ENCODE data around the gene TMEM127.
"Not testable (repeated sequence)": the region's sequence is repeated elsewhere in the genome, so short reads cannot be mapped to it uniquely, and the experiment has no call there.

The TMEM127 gene

GRCh38 chr2:96240341-96241038 lies 25.3 kb downstream of the TMEM127 start:
- Histone ChIP-seq H3K36me3 (ENCODE audit: control insufficient read depth, insufficient read depth, low read length) (no peaks in the 10 kb centered on the region), H3K4me3 (ENCODE audit: low read depth, low read length) (no peak overlapping the region), H3K9ac (ENCODE audit: low read length) (no peak overlapping the region), H3K27me3 (ENCODE audit: control insufficient read depth, insufficient read depth, low read length) (no peaks in the 10 kb centered on the region), H3K4me1 (ENCODE audit: control insufficient read depth, insufficient read depth, low read length) (no peaks in the 10 kb centered on the region), H3K27ac (ENCODE audit: low read depth, low read length) (no peak overlapping the region), H3K9me3 (ENCODE audit: control insufficient read depth, insufficient read depth, low read depth, low read length) (no peaks in the 10 kb centered on the region)

GRCh38 chr2:96239745-96240264 lies 26.0 kb downstream of the TMEM127 start:
- Histone ChIP-seq H3K27me3 (ENCODE audit: control insufficient read depth, insufficient read depth, low read length) (no peaks in the 10 kb centered on the region), H3K9me3 (ENCODE audit: control insufficient read depth, insufficient read depth, low read depth, low read length) (no peaks in the 10 kb centered on the region), H3K9ac (ENCODE audit: low read length) (no peak overlapping the region), H3K4me1 (ENCODE audit: control insufficient read depth, insufficient read depth, low read length) (no peaks in the 10 kb centered on the region), H3K36me3 (ENCODE audit: control insufficient read depth, insufficient read depth, low read length) (no peaks in the 10 kb centered on the region), H3K27ac (ENCODE audit: low read depth, low read length) (no peak overlapping the region), H3K4me3 (ENCODE audit: low read depth, low read length) (no peak overlapping the region)

GRCh38 chr2:96239091-96239490 lies 26.7 kb downstream of the TMEM127 start:
- Histone ChIP-seq H3K36me3 (ENCODE audit: control insufficient read depth, insufficient read depth, low read length) (no peaks in the 10 kb centered on the region), H3K9me3 (ENCODE audit: control insufficient read depth, insufficient read depth, low read depth, low read length) (no peaks in the 10 kb centered on the region), H3K27ac (ENCODE audit: low read depth, low read length) (no peak overlapping the region), H3K4me3 (ENCODE audit: low read depth, low read length) (no peak overlapping the region), H3K4me1 (ENCODE audit: control insufficient read depth, insufficient read depth, low read length) (no peaks in the 10 kb centered on the region), H3K27me3 (ENCODE audit: control insufficient read depth, insufficient read depth, low read length) (no peaks in the 10 kb centered on the region), H3K9ac (ENCODE audit: low read length) (no peak overlapping the region)

- Histone ChIP-seq H3K36me3 (ENCODE audit: control insufficient read depth, insufficient read depth, low read length) (no peaks in the 10 kb centered on the region), H3K27me3 (ENCODE audit: control insufficient read depth, insufficient read depth, low read length) (no peaks in the 10 kb centered on the region), H3K9ac (ENCODE audit: low read length) (no peak overlapping the region), H3K27ac (ENCODE audit: low read depth, low read length) (no peak overlapping the region), H3K9me3 (ENCODE audit: control insufficient read depth, insufficient read depth, low read depth, low read length) (no peaks in the 10 kb centered on the region), H3K4me3 (ENCODE audit: low read depth, low read length) (no peak overlapping the region), H3K4me1 (ENCODE audit: control insufficient read depth, insufficient read depth, low read length) (no peaks in the 10 kb centered on the region)
Measured at GRCh38 chr2:96238266-96238665, 27.5 kb downstream of the TMEM127 start.

GRCh38 chr2:96236882-96237281 lies 28.9 kb downstream of the TMEM127 start:
- no peaks in the 10 kb centered on the region for H3K36me3 ChIP-seq (ENCODE audit: control insufficient read depth, insufficient read depth, low read length)
- H3K4me3 ChIP-seq (ENCODE audit: low read depth, low read length): no peak overlapping the region
- H3K27ac ChIP-seq (ENCODE audit: low read depth, low read length): no peak overlapping the region
- H3K4me1 ChIP-seq (ENCODE audit: control insufficient read depth, insufficient read depth, low read length): no peaks in the 10 kb centered on the region
- no peaks in the 10 kb centered on the region for H3K27me3 ChIP-seq (ENCODE audit: control insufficient read depth, insufficient read depth, low read length)
- no peak overlapping the region for H3K9ac ChIP-seq (ENCODE audit: low read length)
- no peaks in the 10 kb centered on the region for H3K9me3 ChIP-seq (ENCODE audit: control insufficient read depth, insufficient read depth, low read depth, low read length)

- Histone ChIP-seq H3K27me3 (ENCODE audit: control insufficient read depth, insufficient read depth, low read length) (no peaks in the 10 kb centered on the region), H3K9ac (ENCODE audit: low read length) (no peak overlapping the region), H3K4me1 (ENCODE audit: control insufficient read depth, insufficient read depth, low read length) (no peaks in the 10 kb centered on the region), H3K36me3 (ENCODE audit: control insufficient read depth, insufficient read depth, low read length) (no peaks in the 10 kb centered on the region), H3K4me3 (ENCODE audit: low read depth, low read length) (no peak overlapping the region), H3K27ac (ENCODE audit: low read depth, low read length) (no peak overlapping the region), H3K9me3 (ENCODE audit: control insufficient read depth, insufficient read depth, low read depth, low read length) (no peaks in the 10 kb centered on the region)
Measured at GRCh38 chr2:96233880-96234316, 31.9 kb downstream of the TMEM127 start.

DNA sequence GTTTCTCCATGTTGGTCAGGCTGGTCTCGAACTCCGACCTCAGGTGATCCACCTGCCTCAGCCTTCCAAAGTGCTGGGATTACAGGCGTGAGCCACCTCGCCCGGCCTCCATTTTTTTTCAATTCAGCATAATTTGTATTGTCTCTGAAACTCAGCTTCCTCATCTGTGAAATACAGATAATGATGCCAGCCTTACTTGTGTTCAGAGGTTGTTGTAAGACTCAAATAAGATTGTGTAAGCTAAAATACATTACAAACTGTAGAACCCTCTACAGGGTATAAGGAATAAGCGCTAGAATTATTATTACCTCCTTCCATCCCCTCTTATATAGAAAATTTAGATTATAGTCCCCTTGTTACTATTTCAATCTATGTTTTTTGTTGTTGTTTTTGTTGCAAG lies 32.4 kb downstream of the TMEM127 start:
- no peaks in the 10 kb centered on the region for H3K9me3 ChIP-seq (ENCODE audit: control insufficient read depth, insufficient read depth, low read depth, low read length)
- no peak overlapping the region for H3K9ac ChIP-seq (ENCODE audit: low read length)
- no peaks in the 10 kb centered on the region for H3K27me3 ChIP-seq (ENCODE audit: control insufficient read depth, insufficient read depth, low read length)
- no peaks in the 10 kb centered on the region for H3K4me1 ChIP-seq (ENCODE audit: control insufficient read depth, insufficient read depth, low read length)
- no peak overlapping the region for H3K4me3 ChIP-seq (ENCODE audit: low read depth, low read length)
- no peaks in the 10 kb centered on the region for H3K36me3 ChIP-seq (ENCODE audit: control insufficient read depth, insufficient read depth, low read length)
- H3K27ac ChIP-seq (ENCODE audit: low read depth, low read length): no peak overlapping the region

- H3K9me3 ChIP-seq (ENCODE audit: control insufficient read depth, insufficient read depth, low read depth, low read length): no peaks in the 10 kb centered on the region
- H3K27ac ChIP-seq (ENCODE audit: low read depth, low read length): no peak overlapping the region
- no peak overlapping the region for H3K4me3 ChIP-seq (ENCODE audit: low read depth, low read length)
- H3K27me3 ChIP-seq (ENCODE audit: control insufficient read depth, insufficient read depth, low read length): no peaks in the 10 kb centered on the region
- H3K9ac ChIP-seq (ENCODE audit: low read length): no peak overlapping the region
- no peaks in the 10 kb centered on the region for H3K36me3 ChIP-seq (ENCODE audit: control insufficient read depth, insufficient read depth, low read length)
- no peaks in the 10 kb centered on the region for H3K4me1 ChIP-seq (ENCODE audit: control insufficient read depth, insufficient read depth, low read length)
Measured at GRCh38 chr2:96231316-96231715, 34.5 kb downstream of the TMEM127 start.

GRCh38 chr2:96225016-96225533 lies 40.7 kb downstream of the TMEM127 start:
- Histone ChIP-seq H3K9me3 (ENCODE audit: control insufficient read depth, insufficient read depth, low read depth, low read length) (no peaks in the 10 kb centered on the region), H3K36me3 (ENCODE audit: control insufficient read depth, insufficient read depth, low read length) (no peaks in the 10 kb centered on the region), H3K4me1 (ENCODE audit: control insufficient read depth, insufficient read depth, low read length) (no peaks in the 10 kb centered on the region), H3K27me3 (ENCODE audit: control insufficient read depth, insufficient read depth, low read length) (no peaks in the 10 kb centered on the region), H3K9ac (ENCODE audit: low read length) (no peak overlapping the region), H3K4me3 (ENCODE audit: low read depth, low read length) (no peak overlapping the region), H3K27ac (ENCODE audit: low read depth, low read length) (no peak overlapping the region)

DNA sequence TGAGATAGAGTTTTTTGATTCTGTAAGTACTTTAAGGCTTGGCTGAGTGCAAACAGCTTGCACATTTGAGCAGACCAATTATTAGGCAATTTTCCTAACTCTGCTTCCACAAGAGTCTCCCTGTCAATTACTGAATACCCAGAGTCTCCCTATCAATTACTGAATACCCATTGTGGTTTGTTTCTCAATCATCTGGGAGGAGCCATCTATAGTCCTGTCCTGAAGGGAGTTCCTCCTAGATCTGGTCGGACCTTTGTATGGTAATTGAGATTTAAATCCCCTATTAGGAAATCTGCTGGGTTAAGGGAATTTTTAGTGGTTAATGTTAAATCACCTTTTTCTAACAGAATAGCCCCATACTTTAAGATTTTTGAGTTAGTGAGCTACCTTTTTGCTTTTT lies 44.7 kb downstream of the TMEM127 start:
- H3K27me3 ChIP-seq (ENCODE audit: control insufficient read depth, insufficient read depth, low read length); H3K4me3 ChIP-seq (ENCODE audit: low read depth, low read length); H3K9me3 ChIP-seq (ENCODE audit: control insufficient read depth, insufficient read depth, low read depth, low read length); H3K4me1 ChIP-seq (ENCODE audit: control insufficient read depth, insufficient read depth, low read length); H3K36me3 ChIP-seq (ENCODE audit: control insufficient read depth, insufficient read depth, low read length); H3K9ac ChIP-seq (ENCODE audit: low read length); H3K27ac ChIP-seq (ENCODE audit: low read depth, low read length): not testable (repeated sequence)

- H3K4me3 ChIP-seq (ENCODE audit: low read depth, low read length); H3K27ac ChIP-seq (ENCODE audit: low read depth, low read length); H3K4me1 ChIP-seq (ENCODE audit: control insufficient read depth, insufficient read depth, low read length): not testable (repeated sequence)
Measured at GRCh38 chr2:96219959-96220358, 45.8 kb downstream of the TMEM127 start.

More at GRCh38 chr2:96219959-96220358, 45.8 kb downstream of the TMEM127 start:
- H3K27me3 ChIP-seq (ENCODE audit: control insufficient read depth, insufficient read depth, low read length); H3K9ac ChIP-seq (ENCODE audit: low read length); H3K36me3 ChIP-seq (ENCODE audit: control insufficient read depth, insufficient read depth, low read length); H3K9me3 ChIP-seq (ENCODE audit: control insufficient read depth, insufficient read depth, low read depth, low read length): not testable (repeated sequence)

All from HUES6 (cell line).